ENCODE measurements around the gene SCYL3.
"Not testable (repeated sequence)": the region's sequence is repeated elsewhere in the genome, so short reads cannot be mapped to it uniquely, and the experiment has no call there.

Gene SCYL3

DNA sequence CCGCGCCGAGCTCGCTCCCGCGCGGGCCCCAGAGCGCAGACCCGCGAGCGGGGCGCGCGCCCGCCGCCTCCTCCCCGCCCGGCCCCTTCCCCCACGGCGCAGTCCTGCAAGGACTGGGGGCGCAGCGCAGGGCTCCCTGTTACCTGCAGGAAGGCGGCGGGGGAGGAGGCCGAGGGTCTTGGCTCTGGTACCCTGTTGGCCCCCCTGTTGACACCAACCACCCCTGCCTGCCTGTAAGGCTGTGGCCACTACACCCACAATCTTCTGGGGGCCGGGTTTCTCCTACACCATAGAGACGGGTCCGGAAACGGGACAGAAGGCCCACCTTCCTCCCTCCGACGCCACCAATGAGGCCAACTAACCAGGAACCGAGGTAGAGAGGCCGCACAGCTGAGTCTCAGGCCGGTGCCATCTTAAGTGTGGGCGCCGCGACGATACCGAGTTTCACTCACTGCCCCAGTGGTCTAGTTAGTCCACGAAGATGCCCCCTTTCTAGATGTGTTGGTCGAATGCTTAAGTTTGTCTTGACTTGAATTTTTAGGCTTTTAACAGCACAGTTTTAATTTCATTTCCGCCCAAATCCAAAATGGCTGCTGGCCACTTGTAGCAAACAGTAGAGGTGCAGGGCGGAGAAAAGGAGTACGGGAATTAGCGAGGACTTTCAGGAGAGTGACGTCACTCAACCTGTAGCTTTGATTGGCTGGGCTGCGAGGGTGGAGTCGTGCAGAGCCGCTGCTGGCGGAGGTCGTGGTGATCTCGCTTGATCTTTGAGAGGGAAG, at the start of gene SCYL3:
TSS of gene SCYL3 (minus strand) at position 252 of the 779 bp plus-strand sequence. CDS start 5,056 bp downstream, outside the sequence.
- DNase-seq (ENCODE audit: low read depth in 2 of 2): peak; percentile 77 to 85

GRCh38 chr1:169941982-169942830, 48.5 kb upstream of the SCYL3 start:
- DNase-seq (ENCODE audit: low read depth in 2 of 2): no peak

DNA sequence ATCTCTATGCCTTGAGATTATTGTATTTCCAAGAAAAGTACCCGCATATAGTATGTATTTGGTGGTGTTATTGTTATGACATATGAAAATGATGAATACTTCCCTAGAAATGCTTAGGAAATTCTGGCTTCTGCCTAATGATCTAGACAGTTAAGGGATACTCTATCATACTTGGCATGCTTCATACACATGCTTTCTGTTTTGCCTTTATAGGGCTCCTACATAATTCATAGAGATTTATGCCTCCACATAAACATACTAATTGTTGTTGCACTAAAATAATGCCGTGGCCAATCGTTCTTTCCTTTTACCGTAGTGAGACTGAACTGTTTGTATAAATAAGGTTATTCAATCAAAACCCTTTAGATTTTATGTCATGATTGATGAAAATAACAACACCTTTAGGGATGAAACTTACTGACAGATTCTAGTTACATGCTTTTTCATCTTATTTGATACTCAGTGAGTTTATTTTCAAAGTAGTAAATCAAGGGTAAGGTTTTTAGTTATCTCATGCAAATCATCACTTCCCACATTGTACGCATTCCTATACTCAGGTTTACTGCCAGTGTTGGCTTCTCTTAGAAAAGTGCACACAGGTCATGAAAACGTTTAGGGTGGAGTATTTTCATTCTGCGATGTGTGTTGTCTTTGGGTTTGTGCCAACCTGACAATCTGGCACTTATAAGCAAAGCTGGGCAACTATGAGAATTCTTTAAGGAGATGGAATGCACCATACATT, 40.5 kb upstream of the SCYL3 start:
- DNase-seq (ENCODE audit: low read depth in 2 of 2): no peak

DNA sequence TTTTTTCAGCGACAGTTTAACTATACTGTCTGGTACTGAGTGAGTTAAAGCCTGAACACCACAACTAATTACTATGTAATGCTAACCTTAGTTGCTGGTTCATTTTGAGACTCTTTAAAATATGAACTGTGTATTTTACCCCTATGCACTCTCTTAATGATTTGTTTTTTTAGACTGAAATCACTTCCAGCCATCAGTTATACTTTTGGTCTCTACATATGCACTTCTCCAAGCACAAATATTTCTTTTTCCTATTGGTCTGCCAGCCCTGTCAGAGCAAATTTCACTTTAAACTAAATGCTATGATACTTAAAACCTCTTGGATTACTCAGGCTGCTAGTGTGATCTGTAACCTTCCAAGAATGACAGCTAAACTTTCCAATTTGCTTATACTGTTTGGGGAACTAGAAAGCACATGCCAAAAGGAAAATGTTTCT, 38.1 kb upstream of the SCYL3 start:
- DNase-seq (ENCODE audit: low read depth in 2 of 2): no peak

DNA sequence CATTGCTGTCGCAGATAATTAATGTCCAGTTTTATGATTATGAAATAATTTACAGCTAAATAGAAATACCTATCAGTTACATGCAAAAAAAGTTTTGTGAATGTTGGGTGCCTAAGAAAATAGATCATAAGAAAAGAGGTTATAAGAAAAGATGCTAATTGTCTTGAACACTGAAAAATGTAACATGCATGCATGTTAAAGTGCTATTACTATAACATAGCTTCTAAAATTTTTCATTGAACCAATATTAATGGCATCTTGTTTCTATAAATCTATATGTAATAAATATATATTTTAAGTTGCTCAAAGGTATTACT, 35.5 kb upstream of the SCYL3 start:
- DNase-seq (ENCODE audit: low read depth in 2 of 2): no peak

DNA sequence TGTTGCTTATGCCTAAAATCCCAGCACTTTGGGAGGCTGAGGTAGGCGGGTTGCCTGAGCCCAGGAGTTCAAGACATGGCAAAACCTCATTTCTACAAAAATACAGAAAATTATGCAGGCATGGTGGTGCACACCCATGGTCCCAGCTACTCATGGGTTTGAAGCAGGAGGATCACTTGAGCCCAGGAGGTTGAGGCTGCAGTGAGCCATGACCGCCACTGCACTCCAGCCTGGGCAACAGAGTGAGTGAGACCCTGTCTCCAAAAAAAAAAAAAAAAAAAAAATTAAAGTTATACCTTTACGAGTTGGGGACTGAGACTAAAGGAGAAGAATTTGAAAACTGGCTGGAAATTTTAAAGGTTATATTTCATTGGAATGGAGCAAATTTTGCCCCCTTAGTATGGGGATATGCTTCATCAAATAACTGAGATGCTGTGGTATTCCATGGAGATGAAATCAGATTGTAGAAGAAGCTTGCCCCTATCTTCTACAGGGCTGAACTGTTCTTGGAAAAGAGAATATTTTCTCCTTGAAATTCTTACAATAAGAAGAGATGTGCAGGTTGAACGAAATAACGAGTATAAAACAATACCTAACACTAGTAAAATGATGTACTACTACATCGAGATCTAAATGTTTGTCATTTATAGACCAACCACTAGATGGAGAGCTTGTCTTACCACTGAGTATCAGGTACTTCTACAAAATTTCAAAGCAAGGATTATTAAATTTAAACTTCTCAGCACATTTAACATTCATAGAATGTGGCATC, 34.9 kb upstream of the SCYL3 start:
- no peak for DNase-seq (ENCODE audit: low read depth in 2 of 2)

GRCh38 chr1:169925505-169926482, 32.1 kb upstream of the SCYL3 start:
- no peak for DNase-seq (ENCODE audit: low read depth in 2 of 2)

DNA sequence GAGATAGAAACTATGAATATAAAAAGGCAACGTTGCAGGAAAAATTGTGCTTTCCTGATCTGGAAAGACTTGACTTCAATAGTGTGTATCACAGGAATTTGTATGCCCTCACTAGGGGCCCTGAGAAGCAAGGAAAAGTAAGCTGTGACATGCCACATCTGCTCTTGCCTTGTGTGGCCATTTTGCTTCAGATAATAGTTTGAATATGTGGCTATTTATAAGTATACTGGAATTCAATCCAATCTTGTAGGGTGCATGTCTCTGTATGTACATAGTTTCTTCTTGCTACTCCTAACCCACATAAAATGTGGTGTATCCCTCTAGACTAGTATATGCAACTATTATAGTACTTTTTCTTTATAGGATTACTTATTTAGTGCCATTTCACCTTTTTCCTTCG, 31.1 kb upstream of the SCYL3 start:
- no peak for DNase-seq (ENCODE audit: low read depth in 2 of 2)

- DNase-seq (ENCODE audit: low read depth in 2 of 2): no peak
Observed at GRCh38 chr1:169924063-169924462, 30.4 kb upstream of the SCYL3 start.

DNA sequence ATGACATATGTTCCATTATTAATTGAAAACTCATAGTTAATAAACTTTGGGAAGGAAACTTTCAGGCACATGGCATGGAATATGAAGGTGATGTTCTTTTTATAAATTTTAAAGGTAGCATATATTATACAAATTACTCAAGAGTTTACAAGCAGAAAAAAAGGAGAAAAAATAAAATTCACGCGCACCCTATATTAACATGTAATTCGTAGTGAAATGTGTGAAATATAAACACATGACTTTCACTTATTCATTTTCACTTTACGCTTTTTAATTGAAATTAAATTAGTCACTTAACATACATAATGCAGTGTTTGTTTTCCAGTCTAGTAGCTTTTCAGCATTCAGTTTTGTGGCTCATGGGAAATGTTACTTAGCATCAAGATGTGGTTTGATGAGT, 27.4 kb upstream of the SCYL3 start:
- DNase-seq (ENCODE audit: low read depth in 2 of 2): no peak

GRCh38 chr1:169918927-169919326, 25.2 kb upstream of the SCYL3 start:
- DNase-seq (ENCODE audit: low read depth in 2 of 2): no peak

- DNase-seq (ENCODE audit: low read depth in 2 of 2): not testable (repeated sequence)
Observed at GRCh38 chr1:169918220-169918619, 24.5 kb upstream of the SCYL3 start.

GRCh38 chr1:169915150-169915549, 21.5 kb upstream of the SCYL3 start:
- no peak for DNase-seq (ENCODE audit: low read depth in 2 of 2)

- no peak for DNase-seq (ENCODE audit: low read depth in 2 of 2)
Observed at GRCh38 chr1:169914531-169914930, 20.8 kb upstream of the SCYL3 start.

GRCh38 chr1:169909499-169909898, 15.8 kb upstream of the SCYL3 start:
- DNase-seq (ENCODE audit: low read depth in 2 of 2): no peak

- no peak for DNase-seq (ENCODE audit: low read depth in 2 of 2)
Observed at GRCh38 chr1:169906938-169907337, 13.2 kb upstream of the SCYL3 start.

- no peak for DNase-seq (ENCODE audit: low read depth in 2 of 2)
Observed at GRCh38 chr1:169904834-169905233, 11.1 kb upstream of the SCYL3 start.

GRCh38 chr1:169902751-169903150, 9.1 kb upstream of the SCYL3 start:
- DNase-seq (ENCODE audit: low read depth in 2 of 2): no peak

- DNase-seq (ENCODE audit: low read depth in 2 of 2): no peak
Observed at GRCh38 chr1:169901115-169901514, 7.4 kb upstream of the SCYL3 start.

DNA sequence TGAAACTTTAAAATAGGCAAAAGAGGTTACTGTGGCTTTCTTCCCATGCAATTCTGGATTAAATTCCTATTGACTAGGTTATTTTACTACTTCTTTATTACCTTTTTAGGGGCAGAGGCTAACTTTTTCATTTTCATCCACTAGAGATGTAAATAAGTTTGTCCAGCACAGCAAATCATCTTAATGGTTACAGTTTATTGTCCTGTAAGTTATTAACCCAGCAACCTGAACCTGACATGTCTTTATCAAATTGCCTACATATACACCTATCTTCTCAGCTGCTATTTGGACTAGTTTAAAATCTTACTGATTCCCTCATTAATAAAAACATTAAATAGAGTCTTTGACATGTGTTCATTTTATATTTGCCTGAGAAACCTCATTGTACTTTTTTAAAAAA, 6.9 kb upstream of the SCYL3 start:
- DNase-seq (ENCODE audit: low read depth in 2 of 2): no peak

All from stimulated activated CD8-positive, alpha-beta memory T cell treated with anti-CD3 and anti-CD28 coated beads, Interleukin-15, amount 100 ng/mL, for 4 hours (primary cell).